Measurements from ENCODE around the gene UBE4A. TPM values are rescaled to one million over a fixed set of nuclear protein-coding genes. Genes with fewer than 3 reads are reported as not detected.

UBE4A gene
- total and polyA plus RNA-seq, 2 experiments from 2014 or later: 11.8 to 42.2 TPM

DNA sequence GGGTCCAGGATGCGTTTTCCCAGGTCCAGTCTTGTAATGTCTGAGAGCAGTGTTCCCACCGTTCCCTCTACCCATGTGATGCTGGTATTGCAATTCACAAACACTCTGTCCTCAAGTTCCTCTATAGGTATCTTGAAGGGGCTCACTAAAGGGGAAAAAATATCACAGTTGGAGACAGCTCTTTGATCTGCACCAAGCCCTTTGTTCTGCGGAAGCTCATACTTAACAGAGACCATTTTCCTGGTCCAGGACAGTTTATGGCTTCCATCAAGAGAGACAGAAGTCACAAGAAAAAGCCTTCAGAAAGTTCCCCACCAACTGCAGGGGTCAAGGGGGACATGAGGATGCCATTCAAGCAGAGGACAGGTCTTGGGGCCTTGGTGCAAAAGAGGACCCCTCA, 19.0 kb upstream of the UBE4A start:
- H3K27ac ChIP-seq (ENCODE audit: low read depth): no peak overlapping the region
- H3K9me2 ChIP-seq (ENCODE audit: insufficient read depth): no peaks in the 10 kb centered on the region
- H4K20me1 ChIP-seq (replicated peaks; ENCODE audit: insufficient read depth): no peaks in the 10 kb centered on the region
- TF ChIP-seq, protein P1, sequence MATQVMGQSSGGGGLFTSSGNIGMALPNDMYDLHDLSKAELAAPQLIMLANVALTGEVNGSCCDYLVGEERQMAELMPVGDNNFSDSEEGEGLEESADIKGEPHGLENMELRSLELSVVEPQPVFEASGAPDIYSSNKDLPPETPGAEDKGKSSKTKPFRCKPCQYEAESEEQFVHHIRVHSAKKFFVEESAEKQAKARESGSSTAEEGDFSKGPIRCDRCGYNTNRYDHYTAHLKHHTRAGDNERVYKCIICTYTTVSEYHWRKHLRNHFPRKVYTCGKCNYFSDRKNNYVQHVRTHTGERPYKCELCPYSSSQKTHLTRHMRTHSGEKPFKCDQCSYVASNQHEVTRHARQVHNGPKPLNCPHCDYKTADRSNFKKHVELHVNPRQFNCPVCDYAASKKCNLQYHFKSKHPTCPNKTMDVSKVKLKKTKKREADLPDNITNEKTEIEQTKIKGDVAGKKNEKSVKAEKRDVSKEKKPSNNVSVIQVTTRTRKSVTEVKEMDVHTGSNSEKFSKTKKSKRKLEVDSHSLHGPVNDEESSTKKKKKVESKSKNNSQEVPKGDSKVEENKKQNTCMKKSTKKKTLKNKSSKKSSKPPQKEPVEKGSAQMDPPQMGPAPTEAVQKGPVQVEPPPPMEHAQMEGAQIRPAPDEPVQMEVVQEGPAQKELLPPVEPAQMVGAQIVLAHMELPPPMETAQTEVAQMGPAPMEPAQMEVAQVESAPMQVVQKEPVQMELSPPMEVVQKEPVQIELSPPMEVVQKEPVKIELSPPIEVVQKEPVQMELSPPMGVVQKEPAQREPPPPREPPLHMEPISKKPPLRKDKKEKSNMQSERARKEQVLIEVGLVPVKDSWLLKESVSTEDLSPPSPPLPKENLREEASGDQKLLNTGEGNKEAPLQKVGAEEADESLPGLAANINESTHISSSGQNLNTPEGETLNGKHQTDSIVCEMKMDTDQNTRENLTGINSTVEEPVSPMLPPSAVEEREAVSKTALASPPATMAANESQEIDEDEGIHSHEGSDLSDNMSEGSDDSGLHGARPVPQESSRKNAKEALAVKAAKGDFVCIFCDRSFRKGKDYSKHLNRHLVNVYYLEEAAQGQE (IDR thresholded peaks at IDR 0.05; ENCODE audit: unreplicated experiment): no peak
- TF ChIP-seq ZNF331 (CRISPR knock-in tag; IDR thresholded peaks at IDR 0.05; ENCODE audit: low read depth) (no peak), CTCF (conservative IDR thresholded peaks at IDR 0.05; ENCODE audit: low read depth in 2 of 2) (no peak), STAT1 (IDR thresholded peaks at IDR 0.05; ENCODE audit: unreplicated experiment) (no peak), CREB1 (CRISPR knock-in tag; IDR thresholded peaks at IDR 0.05; ENCODE audit: low read depth) (no peak), EZH2phosphoT487 (IDR thresholded peaks at IDR 0.05; ENCODE audit: unreplicated experiment) (no peak), EZH2 (IDR thresholded peaks at IDR 0.05; ENCODE audit: low read depth, unreplicated experiment) (no peak), POLR2AphosphoS5 (IDR thresholded peaks at IDR 0.05; ENCODE audit: low read depth) (no peak), JUNB (IDR thresholded peaks at IDR 0.05; ENCODE audit: unreplicated experiment) (no peak), NANOG (IDR thresholded peaks at IDR 0.05; ENCODE audit: borderline replicate concordance) (no peak), ZNF462 (CRISPR knock-in tag; IDR thresholded peaks at IDR 0.05) (no peak), ZNF114 (CRISPR knock-in tag; IDR thresholded peaks at IDR 0.05) (no peak)
- TF ChIP-seq, protein P2, sequence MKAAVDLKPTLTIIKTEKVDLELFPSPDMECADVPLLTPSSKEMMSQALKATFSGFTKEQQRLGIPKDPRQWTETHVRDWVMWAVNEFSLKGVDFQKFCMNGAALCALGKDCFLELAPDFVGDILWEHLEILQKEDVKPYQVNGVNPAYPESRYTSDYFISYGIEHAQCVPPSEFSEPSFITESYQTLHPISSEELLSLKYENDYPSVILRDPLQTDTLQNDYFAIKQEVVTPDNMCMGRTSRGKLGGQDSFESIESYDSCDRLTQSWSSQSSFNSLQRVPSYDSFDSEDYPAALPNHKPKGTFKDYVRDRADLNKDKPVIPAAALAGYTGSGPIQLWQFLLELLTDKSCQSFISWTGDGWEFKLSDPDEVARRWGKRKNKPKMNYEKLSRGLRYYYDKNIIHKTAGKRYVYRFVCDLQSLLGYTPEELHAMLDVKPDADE (IDR thresholded peaks at IDR 0.05): no peak
- no peaks in the 10 kb centered on the region for H3K27me3 ChIP-seq (ENCODE audit: insufficient read depth)
- no peak for ATAC-seq
- H3K4me1 Mint-ChIP-seq: no peaks in the 10 kb centered on the region
- no peaks in the 10 kb centered on the region for H3K4me1 ChIP-seq (ENCODE audit: insufficient read depth)
- no peak overlapping the region for H3K4me3 Mint-ChIP-seq
- H3F3A ChIP-seq (replicated peaks; ENCODE audit: low read depth): no peaks in the 10 kb centered on the region
- no peak overlapping the region for H3K4me2 ChIP-seq
- no peak for DNase-seq (ENCODE audit: low spot score)
- peaks cover 10% of the 10 kb centered on the region for H3K27me3 Mint-ChIP-seq (ENCODE audit: insufficient read depth, low read depth, poor library complexity)
- H3K4me3 ChIP-seq: no peak overlapping the region
- no peak overlapping the region for H2AFZ ChIP-seq
- H3K36me3 Mint-ChIP-seq (ENCODE audit: low read depth): no peaks in the 10 kb centered on the region
- H3K79me2 ChIP-seq (replicated peaks; ENCODE audit: insufficient read depth): no peaks in the 10 kb centered on the region
- no peaks in the 10 kb centered on the region for H3K36me3 ChIP-seq (ENCODE audit: insufficient read depth)
- H3K27ac Mint-ChIP-seq: no peak overlapping the region
- H3K9me3 Mint-ChIP-seq: no peaks in the 10 kb centered on the region; the same call in 2 of the 3 replicates
